Stimulated activated memory B cell treated with anti-CD40 and anti-IgM and Interleukin-4, amounts not matched to agents 10 μg/mL and 1 μg/mL and 100 μg/mL, for 72 hours (primary cell): ENCODE data around the gene KIRREL3.
A peak's percentile ranks its signal among the peaks of the same experiment; 100 is the strongest.

Experiments used
- ATAC-seq: fragments of 150-1000 bp; cut with Tn5 transposase; 2 replicates; pipeline ENCODE4 v1.10.0; 2021
- H3K27ac Mint-ChIP-seq: one replicate; pipeline ENCODE4 v1.8.0; 2022; ENCODE audit warnings: mild to moderate bottlenecking, mixed read lengths
- H3K27me3 Mint-ChIP-seq: one replicate; pipeline ENCODE4 v1.8.0; 2022; ENCODE audit warnings: mixed read lengths
- H3K36me3 Mint-ChIP-seq: one replicate; pipeline ENCODE4 v1.8.0; 2022; ENCODE audit warnings: mixed read lengths
- H3K4me1 Mint-ChIP-seq: one replicate; pipeline ENCODE4 v1.8.0; 2022; ENCODE audit warnings: mixed read lengths
- H3K4me3 Mint-ChIP-seq: one replicate; pipeline ENCODE4 v1.8.0; 2022; ENCODE audit warnings: mild to moderate bottlenecking, moderate library complexity, mixed read lengths
- H3K9me3 Mint-ChIP-seq: one replicate; pipeline ENCODE4 v1.8.0; 2022; ENCODE audit warnings: mixed read lengths

The KIRREL3 gene

GRCh38 chr11:126949066-126949891 is 51.3 kb downstream of the KIRREL3 start:
- Mint-ChIP-seq H3K27ac (no peak overlapping the region), H3K27me3 (no peaks in the 10 kb centered on the region), H3K4me1 (no peaks in the 10 kb centered on the region), H3K4me3 (no peak overlapping the region), H3K9me3 (peaks cover 3% of the 10 kb centered on the region), H3K36me3 (no peaks in the 10 kb centered on the region)
- no peak for ATAC-seq

GRCh38 chr11:126948563-126948962 is 52.0 kb downstream of the KIRREL3 start:
- Mint-ChIP-seq H3K27me3 (no peaks in the 10 kb centered on the region), H3K4me3 (no peak overlapping the region), H3K4me1 (no peaks in the 10 kb centered on the region), H3K27ac (no peak overlapping the region), H3K9me3 (peaks cover 3% of the 10 kb centered on the region), H3K36me3 (no peaks in the 10 kb centered on the region)
- no peak for ATAC-seq

GRCh38 chr11:126945319-126945718 is 55.3 kb downstream of the KIRREL3 start:
- Mint-ChIP-seq H3K9me3 (no peaks in the 10 kb centered on the region), H3K36me3 (no peaks in the 10 kb centered on the region), H3K4me1 (no peaks in the 10 kb centered on the region), H3K27me3 (no peaks in the 10 kb centered on the region), H3K27ac (no peak overlapping the region), H3K4me3 (no peak overlapping the region)
- no peak for ATAC-seq

- Mint-ChIP-seq H3K4me3 (no peak overlapping the region), H3K9me3 (no peaks in the 10 kb centered on the region), H3K4me1 (no peaks in the 10 kb centered on the region), H3K36me3 (no peaks in the 10 kb centered on the region), H3K27me3 (no peaks in the 10 kb centered on the region), H3K27ac (no peak overlapping the region)
- no peak for ATAC-seq
These were observed 57.3 kb downstream of the KIRREL3 start for GRCh38 chr11:126943316-126943715.

- no peak for ATAC-seq
- H3K4me3 Mint-ChIP-seq = no peak overlapping the region
- H3K27me3 Mint-ChIP-seq = no peaks in the 10 kb centered on the region
- no peaks in the 10 kb centered on the region for H3K4me1 Mint-ChIP-seq
- no peaks in the 10 kb centered on the region for H3K9me3 Mint-ChIP-seq
- H3K27ac Mint-ChIP-seq = no peak overlapping the region
- H3K36me3 Mint-ChIP-seq = no peaks in the 10 kb centered on the region
These were observed 58.4 kb downstream of the KIRREL3 start for GRCh38 chr11:126942146-126942545.

- H3K27me3 Mint-ChIP-seq = no peaks in the 10 kb centered on the region
- H3K4me3 Mint-ChIP-seq = no peak overlapping the region
- no peaks in the 10 kb centered on the region for H3K36me3 Mint-ChIP-seq
- H3K27ac Mint-ChIP-seq = no peak overlapping the region
- no peaks in the 10 kb centered on the region for H3K9me3 Mint-ChIP-seq
- ATAC-seq = no peak
- H3K4me1 Mint-ChIP-seq = no peaks in the 10 kb centered on the region
These were observed 61.0 kb downstream of the KIRREL3 start for GRCh38 chr11:126939552-126939951.

GRCh38 chr11:126938718-126939117 is 61.9 kb downstream of the KIRREL3 start:
- H3K27ac Mint-ChIP-seq = no peak overlapping the region
- H3K36me3 Mint-ChIP-seq = no peaks in the 10 kb centered on the region
- no peak overlapping the region for H3K4me3 Mint-ChIP-seq
- ATAC-seq = peak; percentile 28
- H3K4me1 Mint-ChIP-seq = no peaks in the 10 kb centered on the region
- no peaks in the 10 kb centered on the region for H3K27me3 Mint-ChIP-seq
- no peaks in the 10 kb centered on the region for H3K9me3 Mint-ChIP-seq

GRCh38 chr11:126930091-126930841 is 70.3 kb downstream of the KIRREL3 start:
- Mint-ChIP-seq H3K36me3 (no peaks in the 10 kb centered on the region), H3K9me3 (no peaks in the 10 kb centered on the region), H3K27ac (no peak overlapping the region), H3K27me3 (peaks cover 16% of the 10 kb centered on the region), H3K4me1 (no peaks in the 10 kb centered on the region), H3K4me3 (no peak overlapping the region)
- no peak for ATAC-seq

- Mint-ChIP-seq H3K9me3 (no peaks in the 10 kb centered on the region), H3K27me3 (peaks cover 16% of the 10 kb centered on the region), H3K27ac (no peak overlapping the region), H3K4me3 (no peak overlapping the region), H3K4me1 (no peaks in the 10 kb centered on the region), H3K36me3 (no peaks in the 10 kb centered on the region)
- no peak for ATAC-seq
These were observed 71.2 kb downstream of the KIRREL3 start for GRCh38 chr11:126929179-126930061.

- H3K4me3 Mint-ChIP-seq = no peak overlapping the region
- ATAC-seq = no peak
- H3K36me3 Mint-ChIP-seq = no peaks in the 10 kb centered on the region
- no peaks in the 10 kb centered on the region for H3K9me3 Mint-ChIP-seq
- H3K27ac Mint-ChIP-seq = no peak overlapping the region
- H3K4me1 Mint-ChIP-seq = no peaks in the 10 kb centered on the region
- peaks cover 16% of the 10 kb centered on the region for H3K27me3 Mint-ChIP-seq
These were observed 72.9 kb downstream of the KIRREL3 start for GRCh38 chr11:126927623-126928022.

- no peak overlapping the region for H3K4me3 Mint-ChIP-seq
- H3K9me3 Mint-ChIP-seq = no peaks in the 10 kb centered on the region
- H3K4me1 Mint-ChIP-seq = no peaks in the 10 kb centered on the region
- peaks cover 16% of the 10 kb centered on the region for H3K27me3 Mint-ChIP-seq
- H3K36me3 Mint-ChIP-seq = no peaks in the 10 kb centered on the region
- ATAC-seq = no peak
- no peak overlapping the region for H3K27ac Mint-ChIP-seq
These were observed 74.2 kb downstream of the KIRREL3 start for GRCh38 chr11:126926376-126926791.

- ATAC-seq = no peak
- H3K27me3 Mint-ChIP-seq = peaks cover 16% of the 10 kb centered on the region
- H3K4me3 Mint-ChIP-seq = no peak overlapping the region
- no peaks in the 10 kb centered on the region for H3K4me1 Mint-ChIP-seq
- no peaks in the 10 kb centered on the region for H3K9me3 Mint-ChIP-seq
- no peak overlapping the region for H3K27ac Mint-ChIP-seq
- no peaks in the 10 kb centered on the region for H3K36me3 Mint-ChIP-seq
These were observed 75.1 kb downstream of the KIRREL3 start for GRCh38 chr11:126925321-126926093.

- H3K4me1 Mint-ChIP-seq = no peaks in the 10 kb centered on the region
- peaks cover 16% of the 10 kb centered on the region for H3K27me3 Mint-ChIP-seq
- H3K36me3 Mint-ChIP-seq = no peaks in the 10 kb centered on the region
- no peak overlapping the region for H3K27ac Mint-ChIP-seq
- H3K9me3 Mint-ChIP-seq = no peaks in the 10 kb centered on the region
- H3K4me3 Mint-ChIP-seq = no peak overlapping the region
- ATAC-seq = no peak
These were observed 76.1 kb downstream of the KIRREL3 start for GRCh38 chr11:126924376-126925040.

GRCh38 chr11:126920833-126921232 is 79.7 kb downstream of the KIRREL3 start:
- Mint-ChIP-seq H3K27me3 (no peaks in the 10 kb centered on the region), H3K27ac (no peak overlapping the region), H3K9me3 (no peaks in the 10 kb centered on the region), H3K4me1 (no peaks in the 10 kb centered on the region), H3K36me3 (no peaks in the 10 kb centered on the region), H3K4me3 (no peak overlapping the region)
- no peak for ATAC-seq
